K562 (cell line): Measurements from ENCODE around the gene PAM. TPM values are rescaled to one million over a fixed set of nuclear protein-coding genes. Genes with fewer than 3 reads are reported as not detected.
A peak's percentile ranks its signal among the peaks of the same experiment; 100 is the strongest.

ENCODE experiments used
- ATAC-seq: fragments of 200-7000 bp; cut with Tn5 transposase; 3 replicates; pipeline ENCODE4 v1.9.1; 2020; ENCODE audit warnings: moderate library complexity
- BruUV-seq: library from RNA; stranded (reverse); fragments of 400-500 nt; replicated peaks from 2 replicates; lab custom pipeline; 2021; lab: Mats Ljungman, UMichigan
- CTCF ChIA-PET: fragments of 300-600 bp; formaldehyde crosslinking; extraction: SDS; loops from one replicate; lab custom pipeline; 2021; ENCODE audit warnings: low intra/inter-chr PET ratio; lab: Yijun Ruan, JAX
- POLR2A ChIA-PET: fragments of 300-600, 350-650 bp; sonication (Branson Sonifier 250); formaldehyde crosslinking; extraction: SDS; loops from one replicate; lab custom pipeline; 2021; ENCODE audit warnings: antibody characterized with exemption, inconsistent platforms; lab: Yijun Ruan, JAX
- DNase-seq, 4 experiments: peaks; one replicate each; pipeline versions ENCODE4 v3.0.0 to v3.0.0-alpha.2; 2011 to 2018; ENCODE audit warnings: low spot score in 3 of 4, mixed read lengths in 3 of 4; ENCODE audit errors: extremely low read depth in 1 of 4
- FAIRE-seq: peaks from 2 replicates; lab custom pipeline; 2011; peaks lifted over from hg19 to GRCh38; lab: Jason Lieb, UNC
- H2AFZ ChIP-seq: 2 replicates; pipeline ENCODE4 v1.6.0; 2011; ENCODE audit warnings: low read depth, low read length, control low read depth, inconsistent platforms
- H3K27ac ChIP-seq: fragments of 200-600 bp; 3 replicates; pipeline ENCODE4 v1.8.0; 2011; ENCODE audit warnings: low read depth, mild to moderate bottlenecking, control low read depth, inconsistent platforms, low read length, moderate library complexity, mixed read lengths; ENCODE audit errors: extremely low read depth
- H3K27me3 ChIP-seq, 2 experiments: fragments of 300-600 bp in 1 of 2; 2 replicates in 1 of 2; 3 replicates in 1 of 2; pipeline versions ENCODE4 v1.6.0 to v1.8.0; 2011; ENCODE audit warnings: inconsistent platforms in 2 of 2, low read length in 2 of 2, mild to moderate bottlenecking in 1 of 2, mixed read lengths in 1 of 2, moderate library complexity in 1 of 2; ENCODE audit not compliant: control insufficient read depth in 2 of 2, insufficient read depth in 2 of 2
- H3K36me3 ChIP-seq: fragments of 300-600 bp; 3 replicates; pipeline ENCODE4 v1.8.0; 2011; ENCODE audit warnings: mild to moderate bottlenecking, low read length, inconsistent platforms; ENCODE audit not compliant: control insufficient read depth, insufficient read depth
- H3K4me1 ChIP-seq, 2 experiments: fragments of 200-600 bp in 1 of 2; replicated peaks in 1 of 2; 2 replicates in 1 of 2; 3 replicates in 1 of 2; pipeline versions ENCODE4 v1.5.1 to v1.8.0; 2011; ENCODE audit warnings: inconsistent platforms in 2 of 2, low read length in 2 of 2, mild to moderate bottlenecking in 1 of 2, mixed read lengths in 1 of 2, moderate library complexity in 1 of 2; ENCODE audit not compliant: control insufficient read depth in 2 of 2, insufficient read depth in 2 of 2
- H3K4me2 ChIP-seq: 2 replicates; pipeline ENCODE4 v1.6.1; 2011; ENCODE audit warnings: low read length, control low read depth, inconsistent platforms, mixed read lengths; ENCODE audit not compliant: insufficient read depth
- H3K4me3 ChIP-seq: fragments of 200-600 bp; sonication (generic), shearing (Covaris generic); 2 replicates; pipeline ENCODE4 v1.5.1; 2016; ENCODE audit warnings: control low read depth, inconsistent platforms
- H3K79me2 ChIP-seq: fragments of 200-600 bp; 3 replicates; pipeline ENCODE4 v1.8.0; 2011; ENCODE audit warnings: low read length, inconsistent platforms; ENCODE audit not compliant: control insufficient read depth, insufficient read depth
- H3K9ac ChIP-seq, 2 experiments: 2 replicates each; pipeline versions ENCODE4 v1.6.0 to v1.6.1; 2011; ENCODE audit warnings: low read depth in 2 of 2, low read length in 2 of 2, control low read depth in 1 of 2, inconsistent platforms in 1 of 2, mild to moderate bottlenecking in 1 of 2, mixed read lengths in 1 of 2; ENCODE audit not compliant: insufficient read depth in 1 of 2
- H3K9me1 ChIP-seq: one replicate; pipeline ENCODE4 v1.6.0; 2011; ENCODE audit warnings: inconsistent platforms, mild to moderate bottlenecking, low read length, moderate library complexity; ENCODE audit not compliant: control insufficient read depth, insufficient read depth
- H3K9me3 ChIP-seq: replicated peaks from 2 replicates; pipeline ENCODE4 v1.5.1; 2011; ENCODE audit warnings: low read depth, low read length, inconsistent platforms; ENCODE audit not compliant: control insufficient read depth, insufficient read depth
- H4K20me1 ChIP-seq: replicated peaks from 2 replicates; pipeline ENCODE4 v1.6.1; 2011; ENCODE audit warnings: low read length, inconsistent platforms, mixed read lengths; ENCODE audit not compliant: control insufficient read depth, insufficient read depth
- BCOR ChIP-seq: fragments of 450-650 bp; IDR thresholded peaks from 2 replicates; pipeline ENCODE4 v1.6.1; 2016
- FOXJ3 ChIP-seq: sonication (generic); formaldehyde crosslinking; IDR thresholded peaks from 2 replicates; pipeline ENCODE4 v1.4.0; 2020; ENCODE audit warnings: mild to moderate bottlenecking, missing genetic modification reagents
- HDAC3 ChIP-seq: fragments of 450-650 bp; IDR thresholded peaks from 2 replicates; pipeline ENCODE4 v1.6.1; 2018; ENCODE audit warnings: borderline replicate concordance, mild to moderate bottlenecking, moderate library complexity; ENCODE audit not compliant: partially characterized antibody
- ILF3 ChIP-seq: fragments of 450-650 bp; IDR thresholded peaks from 2 replicates; pipeline ENCODE4 v1.6.1; 2018; ENCODE audit warnings: antibody characterized with exemption, mild to moderate bottlenecking, moderate library complexity, borderline replicate concordance
- LARP7 ChIP-seq: fragments of 450-650 bp; IDR thresholded peaks from 2 replicates; pipeline ENCODE4 v1.6.1; 2016
- NFRKB ChIP-seq: fragments of 450-650 bp; IDR thresholded peaks from 2 replicates; pipeline ENCODE4 v1.6.1; 2016; ENCODE audit warnings: low read depth
- PTTG1 ChIP-seq: fragments of 450-650 bp; IDR thresholded peaks from 2 replicates; pipeline ENCODE4 v1.6.1; 2016; ENCODE audit warnings: low read depth, mild to moderate bottlenecking, missing genetic modification characterization, missing compliant biosample characterization
- SMAD2 ChIP-seq: fragments of 150-350 bp; IDR thresholded peaks from 2 replicates; pipeline ENCODE4 v1.6.1; 2014; ENCODE audit warnings: low read depth, mild to moderate bottlenecking, low read length
- in situ Hi-C: fragments of 300-500 bp; cut with MboI; formaldehyde crosslinking; loops from 4 replicates; pipeline ENCODE4 v1.15.0; 2018; ENCODE audit warnings: inconsistent platforms, mixed read lengths
- intact Hi-C: fragments of 100-400 bp; cut with micrococcal nuclease; formaldehyde crosslinking; loops from 2 replicates; pipeline ENCODE4 v1.14.2; 2022
- polyA plus RNA-seq, 8 experiments: library from polyadenylated mRNA; depleted of rRNA in 4 of 8; stranded (reverse) in 5 of 8; unstranded in 3 of 8; fragments of >200 nt; fragmentation: Nextera tagmentation in 2 of 8; fragmentation: Illumina TruSeq in 1 of 8; extraction: Ambion mirVana in 2 of 8; extraction: Trizol in 1 of 8; gene quantifications; 2 replicates each; pipeline versions ENCODE4 v1.2.1 to v1.2.3, GENCODE V29; 2011 to 2014; ENCODE audit warnings: inconsistent platforms in 1 of 8, missing spikeins in 1 of 8
- total RNA-seq, 7 experiments: library from RNA; depleted of rRNA in 6 of 7; stranded (reverse); fragments of >200 nt in 6 of 7; fragmentation: Illumina TruSeq in 2 of 7; extraction: Trizol in 2 of 7; gene quantifications; 2 replicates each; pipeline versions ENCODE4 v1.2.1 to v1.2.3, GENCODE V29; 2011 to 2021; ENCODE audit warnings: low replicate concordance in 1 of 7
- TF ChIP-seq, protein P1 (sequence below): sonication (generic); formaldehyde crosslinking; IDR thresholded peaks from 2 replicates; pipeline ENCODE4 v1.8.0; 2022; ENCODE audit warnings: missing genetic modification reagents, mild to moderate bottlenecking, borderline replicate concordance
- TF ChIP-seq, protein P2 (sequence below), 3 experiments: IDR thresholded peaks in 2 of 3; conservative IDR thresholded peaks in 1 of 3; 2 replicates each; pipeline ENCODE4 v1.5.1; 2011 to 2012; ENCODE audit warnings: low read length in 3 of 3, mild to moderate bottlenecking in 3 of 3, control low read depth in 2 of 3, improper control_type of control experiment in 1 of 3, inconsistent platforms in 1 of 3, low read depth in 1 of 3, mixed read lengths in 1 of 3, moderate library complexity in 1 of 3; ENCODE audit not compliant: insufficient read depth in 2 of 3

PAM gene
- total and polyA plus RNA-seq, 9 of the 15 experiments (the other 6 are each of a cell fraction or from before 2014, with no cell fraction given) = 0.39 to 3.1 (median 0.77) TPM

DNA sequence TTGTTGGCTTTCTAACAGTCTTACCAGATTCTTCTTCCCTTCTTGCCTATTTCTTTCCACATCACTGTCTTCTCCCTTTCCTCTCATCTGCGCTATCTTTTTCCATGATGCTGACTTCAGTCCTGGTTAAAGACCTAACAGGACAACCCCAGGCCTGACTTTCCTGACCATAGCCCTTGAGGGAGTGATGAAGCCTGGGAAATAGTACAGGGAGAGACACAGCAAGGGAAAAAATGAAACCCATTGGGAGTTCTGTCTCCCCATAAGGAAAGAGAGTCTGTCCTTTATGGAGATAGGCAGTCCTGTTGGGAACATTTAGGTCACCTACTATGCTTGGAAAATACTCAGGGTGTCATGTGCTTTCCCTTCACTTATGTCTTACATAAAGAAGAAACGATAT lies 272.2 kb downstream of the PAM start (continued):
- TF ChIP-seq, protein P1, sequence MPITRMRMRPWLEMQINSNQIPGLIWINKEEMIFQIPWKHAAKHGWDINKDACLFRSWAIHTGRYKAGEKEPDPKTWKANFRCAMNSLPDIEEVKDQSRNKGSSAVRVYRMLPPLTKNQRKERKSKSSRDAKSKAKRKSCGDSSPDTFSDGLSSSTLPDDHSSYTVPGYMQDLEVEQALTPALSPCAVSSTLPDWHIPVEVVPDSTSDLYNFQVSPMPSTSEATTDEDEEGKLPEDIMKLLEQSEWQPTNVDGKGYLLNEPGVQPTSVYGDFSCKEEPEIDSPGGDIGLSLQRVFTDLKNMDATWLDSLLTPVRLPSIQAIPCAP (CRISPR knock-in tag) = no peak
- TF ChIP-seq FOXJ3 (CRISPR knock-in tag) (no peak), BCOR (no peak), ILF3 (no peak)
- TF ChIP-seq, all 486 proteins: peak for 0

DNA sequence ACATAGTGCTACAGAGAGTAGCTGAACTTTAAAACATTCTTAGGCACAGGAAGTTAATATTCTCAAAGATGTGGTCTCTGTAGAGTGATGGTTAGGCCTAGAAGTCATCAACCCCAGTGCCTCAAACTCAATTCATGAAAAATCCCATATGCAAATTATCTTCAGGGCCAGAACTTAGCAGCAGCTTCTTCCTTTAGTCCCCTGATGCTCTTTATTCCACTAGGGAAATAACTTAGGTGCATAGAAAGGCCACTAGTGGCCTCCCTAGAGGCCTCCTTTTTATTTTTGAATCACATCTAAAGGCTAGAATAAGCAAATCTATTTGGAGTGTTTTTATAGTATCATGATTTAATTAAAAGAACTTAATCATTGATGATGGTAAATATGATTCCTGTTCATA lies 276.5 kb downstream of the PAM start:
- in situ Hi-C loops = no loop called here
- peak; percentile 62; the same call in 2 of the 3 replicates for ATAC-seq
- intact Hi-C loops = no loop called here
- no peaks in the 10 kb centered on the region for H3K4me1 ChIP-seq
- no peak overlapping the region for H3K9ac ChIP-seq
- H3K27me3 ChIP-seq = no peaks in the 10 kb centered on the region
- no peaks in the 10 kb centered on the region for H4K20me1 ChIP-seq
- FAIRE-seq = no peak
- H3K79me2 ChIP-seq = no peaks in the 10 kb centered on the region
- no peaks in the 10 kb centered on the region for H3K36me3 ChIP-seq
- no peak overlapping the region for H3K27ac ChIP-seq
- H3K9me1 ChIP-seq = no peaks in the 10 kb centered on the region
- POLR2A ChIA-PET = no interaction called here
- no peaks in the 10 kb centered on the region for H3K9me3 ChIP-seq
- no peak overlapping the region for H2AFZ ChIP-seq
- peak in 1 of 4 experiments; percentile 9 for DNase-seq
- H3K4me3 ChIP-seq = no peak overlapping the region
- TF ChIP-seq PTTG1 (no peak), LARP7 (no peak), HDAC3 (no peak), SMAD2 (no peak), NFRKB (no peak)
- TF ChIP-seq, protein P2, sequence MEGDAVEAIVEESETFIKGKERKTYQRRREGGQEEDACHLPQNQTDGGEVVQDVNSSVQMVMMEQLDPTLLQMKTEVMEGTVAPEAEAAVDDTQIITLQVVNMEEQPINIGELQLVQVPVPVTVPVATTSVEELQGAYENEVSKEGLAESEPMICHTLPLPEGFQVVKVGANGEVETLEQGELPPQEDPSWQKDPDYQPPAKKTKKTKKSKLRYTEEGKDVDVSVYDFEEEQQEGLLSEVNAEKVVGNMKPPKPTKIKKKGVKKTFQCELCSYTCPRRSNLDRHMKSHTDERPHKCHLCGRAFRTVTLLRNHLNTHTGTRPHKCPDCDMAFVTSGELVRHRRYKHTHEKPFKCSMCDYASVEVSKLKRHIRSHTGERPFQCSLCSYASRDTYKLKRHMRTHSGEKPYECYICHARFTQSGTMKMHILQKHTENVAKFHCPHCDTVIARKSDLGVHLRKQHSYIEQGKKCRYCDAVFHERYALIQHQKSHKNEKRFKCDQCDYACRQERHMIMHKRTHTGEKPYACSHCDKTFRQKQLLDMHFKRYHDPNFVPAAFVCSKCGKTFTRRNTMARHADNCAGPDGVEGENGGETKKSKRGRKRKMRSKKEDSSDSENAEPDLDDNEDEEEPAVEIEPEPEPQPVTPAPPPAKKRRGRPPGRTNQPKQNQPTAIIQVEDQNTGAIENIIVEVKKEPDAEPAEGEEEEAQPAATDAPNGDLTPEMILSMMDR (IDR thresholded peaks at IDR 0.05 in 2 of 3, conservative IDR thresholded peaks at IDR 0.05 in 1 of 3; ENCODE audit: insufficient read depth in 2 of 3, low read depth in 1 of 3, low read length in 3 of 3) = peak; percentile 10 to 28 (median 13); a peak in 3 of 6 replicates
- H3K4me2 ChIP-seq = no peak overlapping the region
- BruUV-seq = no TSS peak
- CTCF ChIA-PET = no interaction called here
